DMS79 (cell line): Measurements from ENCODE around the gene KRT2.
"Not testable (repeated sequence)": the region's sequence is repeated elsewhere in the genome, so short reads cannot be mapped to it uniquely, and the experiment has no call there.

Experiments used
- DNase-seq: peaks from one replicate; lab custom pipeline; 2025; lab: John Stamatoyannopoulos, UW

KRT2 gene

GRCh38 chr12:52684431-52684830, 32.4 kb upstream of the KRT2 start:
- DNase-seq = no peak

- no peak for DNase-seq
These were observed 31.7 kb upstream of the KRT2 start for GRCh38 chr12:52683575-52684300.

GRCh38 chr12:52682938-52683574, 31.0 kb upstream of the KRT2 start:
- no peak for DNase-seq

GRCh38 chr12:52682381-52682660, 30.3 kb upstream of the KRT2 start:
- DNase-seq = no peak

- DNase-seq = no peak
These were observed 29.7 kb upstream of the KRT2 start for GRCh38 chr12:52681526-52682380.

- no peak for DNase-seq
These were observed 28.4 kb upstream of the KRT2 start, which contains the start of gene KRT1 for GRCh38 chr12:52680363-52680762. Gene KRT1, minus strand, starts transcription at chr12:52680407. Its CDS starts 59 bp downstream, at chr12:52680348.

- no peak for DNase-seq
These were observed 27.9 kb upstream of the KRT2 start for GRCh38 chr12:52679875-52680274.

- DNase-seq = no peak
These were observed 25.7 kb upstream of the KRT2 start for GRCh38 chr12:52677671-52678070.

GRCh38 chr12:52677126-52677525, 25.1 kb upstream of the KRT2 start:
- DNase-seq = no peak

- no peak for DNase-seq
These were observed 24.2 kb upstream of the KRT2 start for GRCh38 chr12:52676163-52676562.

- no peak for DNase-seq
These were observed 23.3 kb upstream of the KRT2 start for GRCh38 chr12:52675301-52675701.

GRCh38 chr12:52674433-52674775, 22.4 kb upstream of the KRT2 start:
- no peak for DNase-seq

GRCh38 chr12:52673713-52674432, 21.9 kb upstream of the KRT2 start:
- no peak for DNase-seq

- DNase-seq = no peak
These were observed 21.2 kb upstream of the KRT2 start for GRCh38 chr12:52673217-52673616.

- DNase-seq = no peak
These were observed 20.4 kb upstream of the KRT2 start for GRCh38 chr12:52672321-52672933.

GRCh38 chr12:52670961-52671360, 18.9 kb upstream of the KRT2 start:
- DNase-seq = no peak

- no peak for DNase-seq
These were observed 18.5 kb upstream of the KRT2 start for GRCh38 chr12:52670506-52670905.

- not testable (repeated sequence) for DNase-seq
These were observed 17.9 kb upstream of the KRT2 start for GRCh38 chr12:52669941-52670340.

- DNase-seq = no peak
These were observed 17.4 kb upstream of the KRT2 start for GRCh38 chr12:52669426-52669825.

GRCh38 chr12:52667931-52668330, 15.9 kb upstream of the KRT2 start:
- no peak for DNase-seq

GRCh38 chr12:52667509-52667908, 15.5 kb upstream of the KRT2 start:
- DNase-seq = no peak

GRCh38 chr12:52666471-52666870, 14.5 kb upstream of the KRT2 start:
- DNase-seq = no peak
